Activated T-helper 9 cell treated with anti-CD3 and anti-CD28 coated beads, Interleukin-2, amount 50 U/mL, for 16 hours (primary cell): ENCODE data around the gene CARMIL1.
"Not testable (repeated sequence)": the region's sequence is repeated elsewhere in the genome, so short reads cannot be mapped to it uniquely, and the experiment has no call there.

ENCODE experiments used
- DNase-seq: peaks from one replicate; pipeline ENCODE4 v3.0.0-alpha.2; 2020; ENCODE audit warnings: low read depth

Gene CARMIL1

DNA sequence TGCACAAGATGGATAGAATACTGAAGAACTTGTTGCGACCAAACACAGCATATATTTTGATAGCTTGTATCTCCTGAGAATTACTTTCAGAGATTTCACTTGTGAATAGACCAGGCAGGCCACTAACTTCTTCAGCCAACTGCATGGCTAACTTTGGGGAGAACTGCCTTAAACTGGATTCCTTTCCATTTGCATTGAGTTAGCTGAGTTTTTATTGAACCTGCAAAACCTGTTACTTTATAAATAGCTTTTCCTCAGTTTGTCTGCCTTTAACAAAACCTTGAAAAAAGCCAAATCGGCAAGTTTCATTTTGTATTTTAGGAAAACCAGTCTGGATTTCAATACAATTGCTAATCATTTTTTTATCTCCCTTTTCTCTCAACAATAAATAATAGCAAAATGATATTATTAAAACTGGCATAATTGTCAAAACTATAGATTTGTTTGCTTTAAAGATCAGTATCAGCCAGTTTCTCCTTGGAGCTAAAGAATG is 300.3 kb downstream of the CARMIL1 start:
- DNase-seq = no peak

DNA sequence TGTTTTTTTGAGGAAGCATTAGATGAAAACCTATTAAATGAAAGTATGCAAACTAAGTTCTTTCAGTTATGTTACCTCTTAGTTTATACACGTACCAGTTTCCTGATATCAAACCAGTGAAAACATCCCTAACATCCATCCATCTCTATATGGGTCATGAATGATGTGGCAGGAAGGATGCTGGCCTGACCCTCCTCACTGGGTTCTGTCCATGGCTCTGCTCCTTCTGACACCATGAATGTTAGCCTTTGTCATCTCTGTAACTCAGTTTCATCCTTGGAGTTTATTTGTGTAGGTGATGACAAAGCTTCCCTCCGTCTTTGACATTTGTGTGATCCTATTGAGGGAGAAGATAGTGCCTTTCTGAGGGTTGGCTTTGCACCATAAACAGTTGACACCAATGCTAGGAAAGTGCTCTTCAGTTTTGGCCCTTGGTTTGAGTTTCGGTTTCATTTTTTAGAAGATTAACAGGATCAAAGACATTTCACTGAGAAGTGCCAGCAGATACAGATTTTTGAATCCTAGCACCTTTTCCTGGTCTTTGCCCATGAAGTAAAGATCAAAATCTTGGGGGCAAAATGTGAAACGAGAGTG is 300.8 kb downstream of the CARMIL1 start:
- no peak for DNase-seq

DNA sequence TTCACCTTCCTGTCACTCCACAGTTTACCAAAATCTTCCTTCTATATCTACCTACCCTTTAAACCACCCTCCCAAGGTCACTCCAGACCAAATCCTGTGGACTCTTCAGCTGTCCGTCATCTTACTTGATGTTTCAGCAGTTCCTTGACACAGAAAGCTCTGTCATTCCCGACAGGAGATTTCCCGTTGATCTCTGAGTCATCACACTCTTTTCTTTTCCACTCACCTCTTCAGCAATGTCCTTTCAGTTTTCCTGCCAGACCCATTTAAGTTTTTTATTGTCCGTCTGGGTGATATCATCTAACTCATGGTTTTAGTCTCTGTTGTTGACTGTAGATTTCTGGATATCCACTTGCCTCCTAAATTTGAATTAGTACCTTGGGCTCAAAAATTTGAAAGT is 302.9 kb downstream of the CARMIL1 start:
- no peak for DNase-seq

DNA sequence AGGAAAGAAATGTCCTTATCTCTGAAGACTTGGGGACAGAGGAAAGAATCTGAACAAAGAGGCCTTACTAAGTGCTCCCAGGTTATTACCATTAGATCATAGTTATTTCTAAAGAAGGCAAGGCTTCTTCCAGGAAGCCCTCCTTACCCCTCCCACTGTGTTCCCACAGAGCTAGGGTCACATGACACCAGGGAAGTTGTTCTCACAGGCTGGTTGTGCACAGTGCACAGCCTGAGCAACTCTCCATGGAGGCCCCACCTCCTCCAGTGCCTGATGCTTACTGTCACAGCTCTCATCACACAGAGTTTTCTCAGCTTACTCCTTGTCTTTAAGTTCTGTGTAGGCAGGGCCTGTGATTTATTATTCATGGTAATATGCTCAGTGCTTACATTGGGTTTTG is 303.9 kb downstream of the CARMIL1 start:
- no peak for DNase-seq

DNA sequence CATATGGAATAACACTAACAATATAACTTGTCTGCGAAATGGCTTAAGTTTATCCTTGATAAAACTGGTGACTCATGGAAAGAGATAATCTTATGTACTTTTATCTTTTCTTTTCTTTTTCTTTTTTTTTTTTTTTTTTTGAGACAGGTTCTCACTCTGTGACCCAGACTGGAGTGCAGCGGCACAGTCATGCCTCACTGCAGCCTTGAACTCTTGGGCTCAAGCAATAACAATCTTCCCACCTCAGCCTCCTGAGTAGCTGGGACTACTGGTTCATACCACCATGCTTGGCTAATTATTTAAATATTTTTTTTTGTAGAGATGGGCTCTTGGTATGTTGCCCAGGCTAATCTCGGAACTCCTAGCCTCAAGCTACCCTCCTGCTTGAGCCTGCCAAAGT is 304.7 kb downstream of the CARMIL1 start:
- no peak for DNase-seq

DNA sequence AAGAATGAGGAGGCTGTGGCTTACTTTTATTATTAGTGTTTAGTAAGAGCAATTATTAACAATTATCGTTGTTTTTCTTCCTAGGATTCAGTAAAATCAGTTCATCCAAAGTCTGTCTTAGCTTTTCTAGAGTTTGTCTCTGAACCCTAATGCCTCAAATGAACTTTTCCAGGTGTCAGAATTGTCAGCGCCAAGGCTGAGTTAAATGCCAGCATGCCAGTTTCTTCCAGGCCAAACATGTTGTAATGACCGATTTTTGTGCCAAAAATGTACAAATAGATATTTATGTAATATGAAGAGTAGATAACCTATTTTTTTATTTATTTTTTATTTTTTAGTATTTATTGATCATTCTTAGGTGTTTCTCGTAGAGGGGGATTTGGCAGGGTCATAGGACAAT is 306.1 kb downstream of the CARMIL1 start:
- DNase-seq = no peak

DNA sequence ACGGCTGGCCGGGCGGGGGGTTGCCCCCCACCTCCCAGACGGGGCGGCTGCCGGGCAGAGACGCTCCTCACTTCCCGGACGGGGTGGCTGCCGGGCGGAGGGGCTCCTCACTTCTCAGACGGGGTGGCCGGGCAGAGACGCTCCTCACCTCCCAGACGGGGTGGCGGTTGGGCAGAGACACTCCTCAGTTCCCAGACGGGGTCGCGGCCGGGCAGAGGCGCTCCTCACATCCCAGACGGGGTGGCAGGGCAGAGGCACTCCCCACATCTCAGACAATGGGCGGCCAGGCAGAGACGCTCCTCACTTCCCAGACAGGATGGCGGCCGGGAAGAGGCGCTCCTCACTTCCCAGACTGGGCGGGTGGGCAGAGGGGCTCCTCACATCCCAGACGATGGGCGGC is 306.9 kb downstream of the CARMIL1 start:
- not testable (repeated sequence) for DNase-seq

DNA sequence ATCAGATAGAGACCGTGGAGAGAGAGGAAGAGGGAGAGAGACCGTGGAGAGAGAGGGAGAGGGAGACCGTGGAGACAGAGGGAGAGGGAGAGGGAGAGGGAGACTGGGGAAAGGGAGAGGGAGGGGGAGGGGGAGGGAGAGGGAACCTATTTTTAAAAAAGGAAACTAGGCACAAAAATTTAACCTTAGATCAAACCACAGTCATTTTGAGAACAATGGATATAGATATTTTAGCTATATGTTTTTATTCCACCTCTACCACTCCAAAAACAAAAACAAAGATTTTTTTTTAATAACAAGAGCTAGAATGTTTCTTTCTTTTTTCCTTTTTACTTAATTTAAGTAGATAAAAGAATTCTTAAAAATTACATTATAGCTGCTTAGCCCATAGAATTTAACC is 307.8 kb downstream of the CARMIL1 start:
- DNase-seq = no peak

DNA sequence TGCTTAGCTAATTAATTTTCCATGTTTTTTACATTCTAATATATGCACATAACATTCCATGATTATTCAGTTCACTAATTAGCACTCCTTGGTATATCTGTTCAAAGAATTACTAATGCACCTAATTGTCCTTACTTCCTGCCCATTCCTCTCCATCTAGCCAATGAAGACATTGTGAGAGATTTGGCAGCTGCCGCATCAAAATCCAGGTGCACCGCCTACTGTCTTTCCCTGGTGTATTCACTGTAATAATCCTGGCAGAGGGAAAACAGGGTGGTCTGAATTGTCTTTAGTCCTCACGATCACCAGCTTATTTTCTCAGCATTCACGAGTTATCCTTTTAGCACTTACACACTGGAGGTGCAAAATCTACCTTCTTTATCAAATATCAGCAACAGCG is 311.8 kb downstream of the CARMIL1 start:
- DNase-seq = no peak

DNA sequence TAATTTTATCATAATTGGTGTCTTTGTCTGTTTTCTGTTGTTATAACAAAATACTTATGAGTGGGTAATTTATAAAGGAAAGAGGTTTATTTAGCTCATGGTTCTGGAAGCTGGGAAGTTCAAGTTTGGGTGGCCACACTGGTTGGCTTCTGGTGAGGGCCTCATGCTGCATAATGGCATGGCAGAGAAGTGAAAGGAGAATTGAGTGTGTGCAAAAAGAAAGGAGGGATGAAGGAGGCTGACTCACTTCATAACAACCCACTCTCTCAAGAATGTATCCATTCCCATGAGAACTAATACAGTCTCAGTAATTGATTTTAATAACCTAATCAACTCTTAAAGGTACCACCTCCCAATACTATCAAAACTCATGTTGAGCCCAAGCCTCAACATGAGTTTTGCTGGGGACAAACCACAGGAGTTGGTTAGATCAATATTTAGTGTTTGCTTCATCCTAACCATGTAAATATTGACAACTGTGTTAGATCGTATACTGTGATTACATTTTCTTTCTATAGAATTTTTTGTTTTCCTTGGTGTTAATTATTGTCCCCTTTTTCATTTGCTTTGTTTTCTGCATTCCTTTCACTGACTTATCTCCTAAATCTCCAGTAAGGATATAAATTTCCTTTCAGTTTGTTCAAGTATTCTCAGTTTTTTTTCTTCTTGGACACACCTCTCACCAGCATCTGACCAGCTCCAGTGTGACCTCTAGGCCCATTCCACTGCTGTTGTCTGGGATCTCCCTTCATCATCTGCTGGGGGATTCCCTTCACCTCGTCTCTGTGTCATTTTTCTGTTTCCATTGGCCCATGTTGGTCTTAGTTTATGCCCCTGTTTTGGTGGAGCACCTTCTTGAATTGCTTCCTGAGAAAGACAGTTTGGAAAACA is 318.0 kb downstream of the CARMIL1 start:
- no peak for DNase-seq

DNA sequence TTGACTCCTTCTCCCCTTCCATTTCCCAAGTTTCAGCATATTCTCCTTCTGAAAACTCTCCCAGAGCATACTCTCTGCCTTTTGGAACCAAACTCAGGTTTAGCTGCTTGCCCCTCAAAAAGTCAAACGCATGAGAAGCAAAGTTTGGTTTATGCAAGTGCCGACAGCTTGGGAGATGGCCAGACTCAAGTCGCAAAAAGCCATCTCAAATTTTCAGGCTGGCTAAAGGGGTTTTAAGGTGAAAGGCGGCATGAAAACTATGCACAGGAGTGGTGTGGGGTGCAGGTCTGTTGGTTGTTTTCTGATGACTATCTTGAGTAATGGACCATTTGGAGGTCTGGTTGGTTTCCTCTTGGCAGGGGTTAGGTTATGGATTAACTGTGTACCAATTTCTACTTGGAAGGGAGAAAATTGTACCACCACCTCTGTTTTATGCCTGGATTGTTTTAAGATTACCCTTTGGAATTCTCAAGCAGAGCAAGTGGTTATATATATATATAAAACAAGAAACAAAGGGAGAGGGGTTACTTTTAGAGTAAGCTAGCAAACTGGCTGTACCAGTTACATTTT is 320.4 kb downstream of the CARMIL1 start:
- no peak for DNase-seq

DNA sequence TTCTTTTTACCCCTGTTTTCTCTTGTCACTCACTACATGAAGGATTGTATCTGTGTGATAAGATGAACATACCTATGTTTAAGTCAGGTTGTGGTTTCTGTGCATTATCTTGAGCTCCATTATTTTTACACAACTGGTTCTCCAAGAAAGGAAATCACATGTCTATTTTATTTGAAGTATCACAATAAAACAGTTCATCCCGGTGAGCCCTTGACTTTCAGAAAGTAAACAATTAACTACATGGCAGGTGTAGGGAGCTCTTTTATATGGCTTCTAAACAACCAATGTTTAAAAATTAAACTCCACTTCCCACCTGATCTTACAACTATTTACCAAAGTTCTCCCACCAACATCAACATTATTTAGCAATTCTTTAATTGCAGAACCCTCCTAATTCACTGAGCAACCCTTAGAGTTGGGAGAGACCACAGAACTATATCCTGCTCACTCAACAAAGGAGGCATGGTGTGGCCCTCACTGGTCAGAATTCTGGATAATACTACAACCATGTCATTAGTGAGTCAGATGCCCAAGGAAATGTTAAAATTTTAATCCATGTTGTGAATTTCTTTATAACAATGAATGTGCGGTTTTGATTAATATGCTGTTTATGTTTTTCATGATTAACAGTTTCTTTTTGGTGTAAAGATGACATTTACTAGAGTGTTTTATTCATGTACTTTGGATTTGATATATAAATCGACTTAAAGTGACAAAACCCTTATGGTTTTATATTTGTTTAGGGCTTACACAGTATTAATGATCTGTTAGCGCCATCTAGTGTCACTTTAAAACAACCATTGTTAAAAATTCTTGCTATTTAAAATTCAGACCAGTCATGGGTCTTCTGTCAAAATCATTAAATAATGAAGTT is 322.9 kb downstream of the CARMIL1 start:
- no peak for DNase-seq

DNA sequence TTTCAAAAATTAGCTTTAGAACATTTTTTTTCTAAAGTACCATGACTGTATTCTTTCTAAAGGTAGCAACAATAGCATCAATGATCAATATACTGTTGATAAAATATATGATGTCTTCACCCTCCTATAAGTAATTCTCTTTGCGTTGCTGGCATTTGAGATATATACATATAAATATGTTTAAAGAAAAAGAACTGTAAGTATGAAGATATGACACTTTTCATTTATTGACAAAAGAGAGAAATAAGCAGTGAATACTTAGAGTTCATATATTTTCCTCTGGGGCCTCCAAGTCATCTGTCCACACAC is 323.5 kb downstream of the CARMIL1 start:
- DNase-seq = no peak

DNA sequence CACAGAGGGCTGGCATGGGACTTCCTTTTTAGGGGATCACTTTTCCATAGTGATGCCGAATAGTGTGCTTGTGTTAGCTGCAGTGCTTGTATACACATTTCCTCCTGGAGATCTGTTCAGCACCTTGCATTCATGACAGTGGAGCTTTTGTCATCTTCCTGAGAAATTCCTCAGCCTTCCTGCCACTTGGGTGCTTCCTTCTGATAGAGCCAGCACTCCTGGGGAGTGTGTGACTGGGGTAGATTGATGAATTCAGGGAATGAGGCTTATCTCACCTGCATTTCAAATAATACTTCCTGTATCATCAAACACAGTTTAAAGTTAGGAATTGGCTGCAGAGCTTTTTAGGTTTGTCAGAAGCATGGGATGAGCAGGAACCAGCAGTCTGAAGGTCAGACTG is 324.1 kb downstream of the CARMIL1 start:
- no peak for DNase-seq

DNA sequence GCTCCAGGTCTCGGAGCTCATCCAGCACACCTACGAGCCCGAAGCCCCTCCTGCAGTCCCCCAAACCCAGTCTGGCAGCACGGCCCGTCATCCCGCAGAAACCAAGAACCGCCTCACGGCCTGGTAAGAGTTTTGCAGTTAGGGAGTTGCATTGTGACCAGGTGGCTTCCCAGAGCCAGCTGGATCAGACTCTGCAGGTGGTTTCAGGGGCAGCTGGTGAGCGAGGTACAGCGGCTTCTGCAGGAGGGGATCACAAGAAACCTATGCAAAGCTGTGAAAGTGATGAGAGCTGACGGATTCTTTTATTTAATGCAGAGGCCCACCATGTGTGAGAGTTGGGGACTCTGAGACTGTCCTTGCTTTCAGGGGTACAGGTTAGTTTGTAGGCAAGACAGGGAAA is 327.0 kb downstream of the CARMIL1 start:
- DNase-seq = no peak

DNA sequence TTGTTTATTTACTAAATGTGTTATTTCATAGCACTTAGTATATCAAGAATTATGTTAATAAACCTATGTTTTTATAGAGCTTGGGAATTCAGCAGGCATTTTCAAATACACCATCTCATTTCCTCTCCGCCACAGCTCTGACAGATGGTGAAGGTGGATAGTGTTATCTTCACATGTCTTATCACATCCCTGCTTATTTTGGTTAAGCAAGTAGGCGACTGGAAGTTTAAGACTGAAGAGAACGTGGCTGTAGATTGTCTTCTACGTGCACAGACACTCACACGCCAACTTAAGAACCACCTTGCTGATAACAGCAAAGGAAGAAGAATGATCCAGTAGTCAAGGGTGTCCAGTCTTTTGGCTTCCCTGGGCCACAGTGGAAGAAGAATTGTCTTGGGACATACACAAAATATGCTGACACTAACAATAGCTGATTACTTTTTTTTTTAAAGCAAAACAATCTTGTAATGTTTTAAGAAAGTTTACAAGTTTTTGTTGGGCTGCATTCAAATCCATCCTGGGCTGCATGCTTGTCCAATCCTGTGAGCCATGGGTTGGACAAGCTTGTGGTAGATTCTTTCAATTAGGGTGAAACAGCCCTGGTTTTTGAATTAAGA is 329.5 kb downstream of the CARMIL1 start:
- DNase-seq = no peak

DNA sequence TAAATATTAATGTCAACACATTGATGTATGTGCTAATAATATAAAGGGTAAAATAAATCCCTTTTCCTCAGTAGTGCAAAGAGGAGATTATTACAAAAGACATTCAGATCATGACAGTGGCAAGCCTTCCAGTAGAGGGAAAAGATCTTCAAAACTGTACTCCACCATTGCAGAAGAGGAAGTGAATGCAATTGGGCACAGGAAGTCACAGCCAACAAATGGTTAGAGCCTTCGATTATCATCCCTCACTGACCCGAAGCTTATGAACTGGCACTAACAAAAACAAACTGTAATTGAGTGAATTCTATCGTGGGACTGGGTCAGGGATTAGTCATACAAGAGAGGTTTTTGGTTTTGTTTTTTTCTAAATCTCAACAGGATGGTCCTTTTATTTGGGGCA is 333.5 kb downstream of the CARMIL1 start:
- no peak for DNase-seq

DNA sequence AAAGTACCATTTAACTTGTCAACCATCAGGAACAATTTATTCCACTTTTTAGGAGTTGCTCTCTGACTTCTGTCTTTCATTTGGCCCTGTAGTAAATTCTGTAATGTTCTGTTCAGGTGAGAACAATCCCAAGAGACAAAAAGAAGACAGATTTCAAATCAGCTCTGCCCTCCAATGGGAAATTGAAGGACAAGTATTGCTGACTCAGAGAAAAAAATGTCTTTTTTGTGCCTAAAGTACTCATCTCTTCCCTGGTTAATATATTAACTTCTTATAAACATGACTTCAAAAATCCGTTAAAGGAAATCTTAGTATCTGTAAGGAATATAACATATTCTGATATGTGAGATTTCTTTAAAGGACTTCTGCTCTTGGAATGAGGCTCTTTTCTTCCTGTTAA is 334.2 kb downstream of the CARMIL1 start:
- DNase-seq = no peak

DNA sequence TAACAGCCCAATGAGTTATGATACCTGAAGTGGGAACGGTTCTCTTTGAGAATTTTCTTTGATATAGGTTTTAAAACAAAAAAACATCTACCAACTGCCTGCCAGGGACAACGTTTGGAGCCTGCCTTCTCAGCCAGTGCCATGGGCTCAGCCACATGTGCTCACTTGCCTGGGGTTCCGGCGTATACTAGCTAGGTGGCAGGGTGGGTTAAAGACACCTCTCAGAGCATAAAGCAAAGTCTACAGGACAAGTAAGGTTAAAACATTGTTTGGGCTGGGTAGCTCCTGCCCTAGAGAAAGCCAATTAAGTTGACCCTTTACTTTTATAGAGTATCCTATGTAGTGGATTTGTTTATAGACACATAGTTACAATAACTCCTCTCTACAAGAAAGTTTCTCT is 334.9 kb downstream of the CARMIL1 start:
- DNase-seq = no peak

DNA sequence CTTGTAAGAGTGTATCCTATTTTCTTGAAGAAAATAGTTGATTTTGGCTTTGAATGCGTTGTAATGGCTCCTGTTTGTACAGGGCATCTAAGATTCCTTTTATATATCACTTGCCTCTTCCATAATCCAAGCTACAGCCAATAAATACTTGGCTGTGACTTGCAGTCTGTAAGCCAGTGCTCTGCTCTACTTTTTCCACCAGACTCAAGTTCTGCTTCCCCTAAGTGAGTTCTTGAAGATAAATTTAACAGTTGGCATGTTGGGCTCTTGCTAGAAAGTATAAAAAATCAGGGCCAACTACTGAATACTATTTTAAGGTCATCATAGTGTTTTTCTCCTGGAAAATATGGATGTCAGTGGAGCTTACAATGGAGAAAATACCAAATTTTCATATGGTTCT is 336.3 kb downstream of the CARMIL1 start:
- no peak for DNase-seq

DNA sequence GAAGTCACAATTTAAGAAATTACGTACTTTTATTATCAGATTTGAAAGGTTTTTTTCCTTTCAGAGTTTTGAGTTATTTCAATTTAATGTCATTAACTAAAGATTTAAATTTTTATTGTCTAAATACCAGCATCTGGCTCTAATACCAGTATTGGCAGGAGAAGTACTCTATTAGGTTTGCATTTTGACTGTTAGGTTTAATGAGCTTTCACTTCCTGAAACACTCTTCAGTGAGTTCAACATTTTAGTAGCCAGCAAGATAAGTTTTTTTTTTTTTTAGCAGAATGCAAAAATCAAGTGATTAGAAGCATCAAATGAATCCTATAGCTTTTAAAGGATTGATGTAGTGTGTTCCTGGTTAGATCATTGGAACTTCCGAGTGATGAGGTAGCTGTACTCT is 338.8 kb downstream of the CARMIL1 start:
- no peak for DNase-seq

DNA sequence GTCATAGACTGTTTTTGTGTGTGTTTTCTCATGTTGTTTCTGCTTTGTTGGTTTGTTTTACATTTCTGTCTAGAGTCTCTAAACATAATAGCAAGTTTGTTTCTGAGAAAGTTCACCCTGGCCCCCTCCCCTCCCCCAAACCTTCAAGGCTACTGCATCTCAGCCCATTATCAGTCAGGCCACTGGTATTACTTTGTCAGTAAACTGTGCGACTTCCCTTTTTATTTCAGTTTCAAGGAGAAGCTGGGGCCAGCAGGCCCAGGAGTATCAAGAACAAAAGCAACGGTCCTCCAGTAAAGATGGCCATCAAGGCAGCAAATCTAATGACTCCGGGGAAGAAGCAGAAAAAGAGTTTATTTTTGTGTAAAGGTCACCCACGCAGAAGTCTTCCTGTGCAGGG is 340.0 kb downstream of the CARMIL1 start:
- no peak for DNase-seq
